CD4-positive, alpha-beta T cell (primary cell): ENCODE data around the gene SLC37A1. TPM values are rescaled to one million over a fixed set of nuclear protein-coding genes. Genes with fewer than 3 reads are reported as not detected.

Experiments
- ATAC-seq: fragments of 200-7000 bp; cut with Tn5 transposase; one replicate; pipeline ENCODE4 v1.10.0; 2022; ENCODE audit warnings: mild to moderate bottlenecking; ENCODE audit not compliant: poor library complexity
- CTCF ChIA-PET: fragments of 350-600 bp; sonication (Branson Sonifier 250); formaldehyde crosslinking; loops from one replicate; lab custom pipeline; 2021; ENCODE audit warnings: antibody characterized with exemption, inconsistent platforms; lab: Charles Lee
- POLR2A ChIA-PET: fragments of 350-600 bp; sonication (Branson Sonifier 250); formaldehyde crosslinking; loops from one replicate; lab custom pipeline; 2021; ENCODE audit warnings: antibody characterized with exemption, inconsistent platforms; lab: Charles Lee
- DNase-seq, 14 experiments: peaks; one replicate each; pipeline ENCODE4 v3.0.0-alpha.2; 2013 to 2020; ENCODE audit warnings: mixed read lengths in 2 of 14
- H3K27ac ChIP-seq, 2 donors: one replicate each; pipeline versions ENCODE4 v1.5.1 to v1.7.0; 2013; ENCODE audit warnings: low read length in 2 of 2, low read depth in 1 of 2, mild to moderate bottlenecking in 1 of 2
- H3K27me3 ChIP-seq, 2 experiments: 1 replicate in 1 of 2; 2 replicates in 1 of 2; pipeline versions ENCODE4 v1.6.1 to v1.7.0; 2013; ENCODE audit warnings: low read length in 2 of 2, control low read depth in 1 of 2, mild to moderate bottlenecking in 1 of 2, moderate library complexity in 1 of 2; ENCODE audit not compliant: insufficient read depth in 2 of 2, control insufficient read depth in 1 of 2
- H3K36me3 ChIP-seq: one replicate; pipeline ENCODE4 v1.6.1; 2013; ENCODE audit warnings: low read length, control low read depth; ENCODE audit not compliant: insufficient read depth
- H3K4me1 ChIP-seq: one replicate; pipeline ENCODE4 v1.6.1; 2013; ENCODE audit warnings: low read length, control low read depth; ENCODE audit not compliant: insufficient read depth
- H3K4me3 ChIP-seq: one replicate; pipeline ENCODE4 v1.5.1; 2013; ENCODE audit warnings: mild to moderate bottlenecking, low read length, moderate library complexity
- H3K9me3 ChIP-seq, 2 experiments: 1 replicate in 1 of 2; 2 replicates in 1 of 2; pipeline versions ENCODE4 v1.6.1 to v1.7.0; 2013; ENCODE audit warnings: low read length in 2 of 2, mild to moderate bottlenecking in 2 of 2, control low read depth in 1 of 2, moderate library complexity in 1 of 2; ENCODE audit not compliant: control insufficient read depth in 1 of 2, insufficient read depth in 1 of 2
- H3K27ac Mint-ChIP-seq: one replicate; pipeline ENCODE4 v1.8.0; 2020; ENCODE audit warnings: mixed read lengths
- H3K27me3 Mint-ChIP-seq: one replicate; pipeline ENCODE4 v1.8.0; 2021; ENCODE audit warnings: mixed read lengths
- H3K36me3 Mint-ChIP-seq: one replicate; pipeline ENCODE4 v1.8.0; 2021; ENCODE audit warnings: low read depth, mixed read lengths
- H3K4me1 Mint-ChIP-seq: one replicate; pipeline ENCODE4 v1.8.0; 2021; ENCODE audit warnings: low read depth, mixed read lengths
- H3K4me3 Mint-ChIP-seq: one replicate; pipeline ENCODE4 v1.8.0; 2020; ENCODE audit warnings: mild to moderate bottlenecking, mixed read lengths
- H3K9me3 Mint-ChIP-seq: one replicate; pipeline ENCODE4 v1.8.0; 2020; ENCODE audit warnings: mixed read lengths
- CTCF ChIP-seq: fragments of 200-600 bp; IDR thresholded peaks from one replicate; pipeline ENCODE4 v1.8.0; 2022; ENCODE audit warnings: antibody characterized with exemption, mild to moderate bottlenecking
- intact Hi-C, 2 experiments: fragments of 100-400 bp; cut with DNase I in 1 of 2; cut with micrococcal nuclease in 1 of 2; formaldehyde crosslinking; loops; one replicate each; pipeline versions ENCODE4 v1.15.1 to v1.9.0; 2023 to 2025; cut with DNase I, micrococcal nuclease
- total RNA-seq, 174 experiments: library from RNA in 2 of 174; stranded (reverse) in 2 of 174; gene quantifications; one replicate each; pipeline ENCODE4 v1.2.3 and lab custom pipeline; 2021 to 2026

SLC37A1 gene
- total RNA-seq, 2 experiments from 2014 or later, result 16.4 to 16.7 TPM

GRCh38 chr21:42584296-42584641 is 70.6 kb downstream of the SLC37A1 start:
- H3K9me3 ChIP-seq, result no peaks in the 10 kb centered on the region
- no peaks in the 10 kb centered on the region for H3K36me3 ChIP-seq
- no peaks in the 10 kb centered on the region for H3K4me1 ChIP-seq
- no peaks in the 10 kb centered on the region for H3K36me3 Mint-ChIP-seq
- H3K4me1 Mint-ChIP-seq, result no peaks in the 10 kb centered on the region
- H3K27me3 ChIP-seq, result no peaks in the 10 kb centered on the region
- DNase-seq (no peak), ATAC-seq (no peak)
- H3K4me3 Mint-ChIP-seq, result no peak overlapping the region
- ChIA-PET POLR2A (no interaction called here), CTCF (no interaction called here)
- no peaks in the 10 kb centered on the region for H3K27me3 Mint-ChIP-seq
- H3K27ac ChIP-seq, result no peak overlapping the region
- H3K9me3 Mint-ChIP-seq, result no peaks in the 10 kb centered on the region
- intact Hi-C loops, result no loop called here
- no peak for TF ChIP-seq CTCF
- H3K27ac Mint-ChIP-seq, result no peak overlapping the region
- no peak overlapping the region for H3K4me3 ChIP-seq

- DNase-seq (no peak), ATAC-seq (no peak)
- ChIA-PET POLR2A (no interaction called here), CTCF (no interaction called here)
- no peak for TF ChIP-seq CTCF
- Mint-ChIP-seq H3K27me3 (no peaks in the 10 kb centered on the region), H3K27ac (no peak overlapping the region), H3K4me1 (peaks cover 6% of the 10 kb centered on the region), H3K36me3 (no peaks in the 10 kb centered on the region), H3K9me3 (no peaks in the 10 kb centered on the region), H3K4me3 (no peak overlapping the region)
- no peaks in the 10 kb centered on the region for H3K36me3 ChIP-seq
- no peaks in the 10 kb centered on the region for H3K27me3 ChIP-seq
- intact Hi-C loops, result no loop called here
- no peak overlapping the region for H3K27ac ChIP-seq
- H3K4me1 ChIP-seq, result peaks cover 6% of the 10 kb centered on the region
- no peak overlapping the region for H3K4me3 ChIP-seq
- H3K9me3 ChIP-seq, result no peaks in the 10 kb centered on the region
Observed at GRCh38 chr21:42585881-42586280, 72.2 kb downstream of the SLC37A1 start.

- DNase-seq (no peak), ATAC-seq (no peak)
- intact Hi-C loops, result no loop called here
- Histone ChIP-seq H3K4me3 (no peak overlapping the region), H3K9me3 (no peaks in the 10 kb centered on the region), H3K27me3 (no peaks in the 10 kb centered on the region), H3K36me3 (no peaks in the 10 kb centered on the region), H3K27ac (no peak overlapping the region), H3K4me1 (peaks cover 11% of the 10 kb centered on the region)
- no peak for TF ChIP-seq CTCF
- CTCF ChIA-PET, result no interaction called here
- Mint-ChIP-seq H3K9me3 (no peaks in the 10 kb centered on the region), H3K36me3 (no peaks in the 10 kb centered on the region), H3K27me3 (no peaks in the 10 kb centered on the region), H3K4me1 (peaks cover 11% of the 10 kb centered on the region), H3K27ac (no peak overlapping the region), H3K4me3 (no peak overlapping the region)
- POLR2A ChIA-PET, result no interaction called here
Observed at GRCh38 chr21:42586406-42586805, 72.8 kb downstream of the SLC37A1 start.
